Esophagus muscularis mucosa (tissue), 3 donors: Measurements from ENCODE around the gene LNPEP.

Experiments used
- CTCF ChIP-seq, 3 experiments: fragments of 200-600 bp in 2 of 3; fragments of 450-650 bp in 1 of 3; sonication (generic) in 2 of 3; IDR thresholded peaks; one replicate each; pipeline ENCODE4 v1.5.1; 2017 to 2019; ENCODE audit warnings: antibody characterized with exemption in 3 of 3, mild to moderate bottlenecking in 2 of 3, moderate library complexity in 1 of 3
- POLR2A ChIP-seq: fragments of 450-650 bp; IDR thresholded peaks from one replicate; pipeline ENCODE4 v1.6.1; 2017; ENCODE audit warnings: antibody characterized with exemption, moderate library complexity, mild to moderate bottlenecking, low read depth

DNA sequence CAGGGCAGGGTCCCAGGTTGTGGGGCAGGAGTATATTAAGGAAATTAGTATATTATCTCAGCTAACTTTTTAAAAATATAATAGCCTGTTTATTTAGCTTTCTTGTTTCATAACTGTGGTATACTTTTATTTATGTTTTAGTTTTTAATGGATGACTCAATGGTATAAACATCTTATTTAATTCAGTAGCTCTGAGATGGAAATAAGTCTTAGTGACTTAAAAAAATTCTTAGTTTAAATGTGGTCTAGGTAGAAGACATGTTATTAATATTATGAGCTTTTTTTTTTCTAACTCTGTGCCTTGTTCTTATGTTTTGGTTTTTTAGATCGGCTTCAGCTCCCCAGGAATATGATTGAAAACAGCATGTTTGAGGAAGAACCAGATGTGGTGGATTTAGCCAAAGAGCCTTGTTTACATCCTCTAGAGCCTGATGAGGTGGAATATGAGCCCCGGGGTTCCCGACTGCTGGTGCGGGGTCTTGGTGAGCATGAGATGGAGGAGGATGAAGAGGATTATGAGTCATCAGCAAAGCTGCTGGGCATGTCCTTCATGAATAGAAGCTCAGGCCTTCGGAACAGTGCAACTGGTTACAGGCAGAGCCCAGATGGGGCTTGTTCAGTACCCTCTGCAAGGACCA lies 43.1 kb downstream of the LNPEP start:
- TF ChIP-seq CTCF (IDR thresholded peaks at IDR 0.05) (no peak), POLR2A (no peak)
